NCI-H748 (cell line): ENCODE data around the gene ABCC8.
"Not testable (repeated sequence)": the region's sequence is repeated elsewhere in the genome, so short reads cannot be mapped to it uniquely, and the experiment has no call there.

Source experiments
- DNase-seq: peaks from one replicate; lab custom pipeline; 2025; ENCODE audit not compliant: unreplicated experiment; lab: John Stamatoyannopoulos, UW

ABCC8 gene

DNA sequence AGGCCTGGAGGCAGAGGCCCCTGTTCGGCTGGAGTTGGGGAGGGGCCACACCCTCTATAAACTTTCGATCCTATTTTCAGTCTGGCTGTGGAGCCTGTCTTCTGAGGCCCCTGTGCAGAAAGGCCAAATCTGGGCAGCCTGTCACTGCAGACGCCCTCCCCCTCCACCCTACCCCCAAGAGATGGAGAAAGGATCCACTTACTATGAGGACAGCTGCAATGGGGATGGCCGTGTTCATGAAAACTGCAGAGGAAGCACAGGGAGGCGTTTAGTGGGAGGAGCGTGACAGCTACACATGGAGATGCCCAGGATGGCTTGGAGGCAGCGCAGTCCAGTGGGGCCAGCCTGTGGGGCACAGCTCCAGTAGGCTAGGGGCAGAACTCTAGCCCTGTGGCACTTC, 44.6 kb downstream of the ABCC8 start:
- DNase-seq, result no peak

DNA sequence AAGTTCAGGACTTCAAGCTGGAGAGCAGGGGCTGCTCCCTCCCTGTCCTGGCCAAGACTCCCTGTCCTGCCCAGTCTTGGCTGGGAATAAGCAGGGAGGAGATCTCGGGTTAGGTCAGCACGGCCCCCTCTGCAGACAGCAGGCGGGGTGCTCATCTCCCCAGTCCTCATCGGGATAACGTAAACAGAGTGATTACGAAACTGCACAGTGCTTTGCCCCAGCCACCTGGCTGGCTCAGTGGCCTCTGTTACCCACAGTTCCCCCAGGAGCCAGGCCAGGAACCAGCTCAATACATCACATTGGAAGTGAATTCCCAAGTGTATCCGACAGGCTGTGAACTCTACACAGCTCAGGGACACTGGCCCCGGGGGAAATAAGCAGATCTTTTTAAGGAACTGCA, 45.5 kb downstream of the ABCC8 start:
- DNase-seq, result no peak

DNA sequence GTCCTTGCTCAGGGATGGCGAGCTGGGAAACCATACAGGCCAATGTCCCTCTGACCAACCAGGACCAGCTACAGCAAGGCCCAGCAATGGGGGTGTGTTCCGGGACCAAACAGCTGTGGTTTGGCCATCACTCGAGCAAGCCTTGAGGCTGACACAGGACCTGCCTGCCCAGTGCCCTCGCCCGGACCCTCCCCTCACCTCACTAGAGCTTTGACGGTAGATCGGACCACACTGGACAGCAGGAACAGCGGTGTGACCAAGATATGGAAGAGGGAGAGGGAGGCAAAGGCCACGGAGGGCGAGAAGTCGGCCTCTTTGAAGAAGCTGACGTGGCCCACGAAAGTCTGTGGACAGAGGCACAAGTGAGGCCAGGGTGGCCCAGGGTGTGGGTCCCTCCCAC, 46.0 kb downstream of the ABCC8 start:
- DNase-seq, result no peak

DNA sequence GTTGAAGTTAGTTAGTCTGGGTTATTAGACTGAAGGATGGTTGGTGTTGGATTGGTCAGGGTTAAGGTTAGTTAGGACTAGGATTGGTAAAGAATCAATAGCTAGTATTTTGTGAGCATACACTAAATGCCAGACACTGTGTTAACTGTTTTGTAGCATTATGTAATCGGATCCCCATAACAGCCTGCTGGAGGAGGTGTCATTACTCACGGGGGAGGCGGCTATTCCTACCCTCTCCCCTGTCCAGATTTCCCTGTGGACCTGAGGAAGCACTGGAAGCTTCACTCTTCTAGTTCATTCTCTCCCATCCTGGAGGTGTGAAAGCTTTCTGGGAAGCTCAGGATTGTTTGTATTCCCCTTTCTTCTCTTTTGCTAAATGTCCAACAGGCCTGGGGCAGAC, 47.7 kb downstream of the ABCC8 start:
- DNase-seq, result no peak

DNA sequence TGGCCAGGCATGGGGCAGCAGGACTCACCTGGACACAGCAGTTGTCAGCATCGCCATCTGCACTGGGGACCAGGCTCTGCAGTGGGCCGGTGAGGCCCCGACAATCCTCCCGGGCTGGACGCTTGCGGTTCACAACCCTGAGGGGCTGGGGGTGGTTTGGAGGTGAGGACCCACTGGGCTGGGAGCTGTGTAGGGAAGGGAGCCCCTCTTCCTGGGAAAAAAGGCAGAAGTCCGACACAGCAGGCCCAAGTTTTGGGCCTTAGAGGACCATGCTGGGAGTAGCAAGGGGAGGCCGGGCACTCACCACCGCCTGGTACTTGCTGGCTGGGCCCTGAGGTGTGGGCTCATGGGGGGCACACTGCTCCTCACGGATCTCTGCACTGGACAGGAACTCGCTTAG, 48.4 kb downstream of the ABCC8 start:
- DNase-seq, result no peak

DNA sequence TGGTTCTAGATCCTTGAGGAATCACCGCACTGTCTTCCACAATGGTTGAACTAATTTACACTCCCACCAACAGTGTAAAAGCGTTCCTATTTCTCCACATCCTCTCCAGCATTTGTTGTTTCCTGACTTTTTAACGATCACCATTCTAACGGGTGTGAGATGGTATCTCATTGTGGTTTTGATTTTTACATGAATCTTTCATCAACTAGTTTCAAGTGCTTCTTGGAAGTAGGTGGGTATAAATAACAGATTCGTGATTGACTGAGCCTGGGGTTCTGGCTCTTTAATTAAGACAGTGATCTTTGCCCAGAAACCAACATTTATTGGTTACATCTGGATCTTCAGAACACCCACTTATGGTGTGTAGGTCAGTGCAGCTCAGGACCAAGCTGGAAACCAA, 50.4 kb downstream of the ABCC8 start:
- DNase-seq, result not testable (repeated sequence)

DNA sequence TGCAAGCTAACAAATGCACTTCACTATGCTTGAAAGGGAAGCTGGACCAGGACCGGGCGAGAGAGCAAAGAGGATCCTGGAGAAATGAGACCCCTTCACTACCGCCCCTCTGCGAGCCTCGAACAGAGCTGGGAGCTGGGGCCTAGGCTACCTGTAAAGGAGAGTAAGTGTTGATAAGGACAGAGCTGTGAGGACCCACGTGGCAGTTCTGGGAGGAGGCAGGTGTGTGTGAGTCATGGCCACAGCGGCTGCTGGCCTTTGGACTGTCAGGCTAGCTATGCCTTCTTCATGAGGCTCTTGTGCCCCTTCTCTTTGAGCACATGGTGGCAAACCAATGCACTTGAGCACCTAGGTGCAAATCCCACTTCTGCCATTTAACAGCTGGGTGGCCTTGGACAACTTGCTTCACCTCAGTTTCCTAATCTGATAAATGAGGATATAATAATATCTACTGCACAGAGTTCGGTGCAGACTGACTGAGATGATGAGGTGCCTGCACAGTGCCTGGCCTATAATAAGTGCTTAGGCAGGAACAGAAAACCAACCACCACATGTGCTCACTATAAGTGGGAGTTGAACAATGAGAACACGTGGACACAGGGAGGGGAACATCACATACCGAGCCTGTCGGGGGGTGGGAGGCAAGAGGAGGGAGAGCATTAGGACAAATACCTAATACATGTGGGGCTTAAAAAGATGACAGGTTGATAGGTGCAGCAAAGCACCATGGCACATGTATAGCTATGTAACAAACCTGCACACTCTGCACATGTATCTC, 52.9 kb downstream of the ABCC8 start:
- DNase-seq, result no peak

DNA sequence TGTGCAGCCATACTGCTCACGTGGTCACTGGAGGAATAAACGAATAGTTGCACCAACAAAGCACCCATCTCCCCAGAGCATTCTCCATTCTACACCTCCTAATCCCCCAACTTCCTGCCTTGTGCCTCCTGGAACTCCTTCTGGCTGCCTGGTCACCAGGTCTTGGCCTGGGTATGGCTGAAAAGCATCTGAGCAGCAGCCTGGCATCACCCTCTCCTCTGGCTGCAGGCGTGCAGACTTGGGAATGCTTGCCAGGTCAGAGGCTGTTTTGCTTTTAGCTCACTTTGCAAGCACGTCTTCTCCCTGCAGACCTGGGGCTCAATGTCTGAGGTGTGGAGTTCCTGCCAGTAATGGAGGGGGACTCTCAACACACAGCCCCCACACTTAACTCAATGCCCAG, 54.9 kb downstream of the ABCC8 start:
- DNase-seq, result no peak

DNA sequence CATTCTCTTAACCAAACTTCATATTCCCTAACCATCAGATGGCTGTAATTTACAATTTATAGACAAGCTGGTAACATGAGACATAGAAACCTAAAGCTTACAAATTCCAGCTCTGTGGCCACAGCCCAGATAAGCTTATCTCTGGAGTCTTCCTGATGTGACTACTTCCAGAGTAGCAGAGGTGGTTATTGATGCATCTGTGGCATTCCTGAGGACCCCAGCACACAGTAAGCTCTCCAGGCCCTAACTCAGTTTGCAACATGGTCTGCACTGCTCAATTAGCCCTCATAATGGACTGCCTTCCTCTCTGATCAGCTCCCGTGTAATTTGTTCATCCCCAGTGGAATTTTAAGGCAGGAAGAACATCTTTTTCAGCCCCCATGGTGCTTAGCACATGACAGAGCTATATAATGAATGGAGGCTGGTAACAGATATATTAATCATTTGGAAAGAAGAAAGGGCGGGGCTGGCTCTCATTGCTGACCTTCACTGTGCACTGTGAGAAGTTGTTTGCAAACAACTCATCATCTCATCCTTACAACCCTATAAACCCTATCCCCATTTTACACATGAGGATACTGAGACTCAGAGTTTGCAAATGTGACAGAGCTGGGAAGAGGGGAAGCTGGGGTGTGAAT, 58.1 kb downstream of the ABCC8 start:
- no peak for DNase-seq

DNA sequence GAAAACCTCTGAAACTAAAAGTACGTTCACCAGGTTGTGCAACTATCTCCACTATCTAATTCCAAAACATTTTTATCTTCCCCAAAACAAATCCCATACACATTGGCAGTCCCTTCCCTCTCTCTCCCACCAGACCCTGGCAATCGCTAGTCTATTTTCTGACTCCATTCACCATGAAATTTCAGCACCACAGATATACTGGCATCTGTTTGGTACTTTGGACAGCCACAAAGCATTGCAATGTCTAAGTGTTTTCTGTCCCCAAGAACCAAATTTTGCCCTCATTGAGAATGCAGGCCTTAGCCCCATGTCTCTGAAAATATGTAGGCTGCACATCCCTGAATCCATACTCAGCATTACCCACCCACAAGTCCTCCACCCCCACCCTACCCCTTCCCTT, 60.2 kb downstream of the ABCC8 start:
- DNase-seq, result no peak

DNA sequence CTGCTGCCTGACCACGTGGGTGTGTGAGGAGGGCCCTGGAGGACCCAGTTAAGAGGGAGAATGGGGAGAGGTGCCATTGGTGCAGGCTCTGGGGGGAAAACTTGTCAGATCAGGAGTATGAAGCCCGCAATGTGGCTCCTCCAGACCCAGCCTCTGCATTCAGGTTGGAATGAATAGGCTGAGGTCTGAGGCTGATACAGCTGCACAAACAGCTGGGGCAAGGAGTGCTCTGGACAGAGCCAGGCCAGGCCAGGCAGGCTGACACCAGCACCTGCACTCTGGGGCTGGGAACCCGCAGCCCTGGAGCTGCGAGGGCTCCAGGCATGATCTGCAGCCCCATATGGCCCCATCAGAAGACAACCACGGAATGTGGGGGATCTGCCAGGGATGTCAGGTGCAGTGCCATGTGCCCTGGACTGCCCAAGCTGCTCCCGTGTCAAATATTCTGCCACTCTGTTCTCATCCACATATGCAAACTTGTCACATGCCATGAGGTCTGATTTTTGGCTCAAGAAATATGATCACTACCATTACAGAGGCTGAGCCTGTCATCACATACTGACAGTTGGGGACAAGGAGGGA, 61.0 kb downstream of the ABCC8 start:
- DNase-seq, result no peak

DNA sequence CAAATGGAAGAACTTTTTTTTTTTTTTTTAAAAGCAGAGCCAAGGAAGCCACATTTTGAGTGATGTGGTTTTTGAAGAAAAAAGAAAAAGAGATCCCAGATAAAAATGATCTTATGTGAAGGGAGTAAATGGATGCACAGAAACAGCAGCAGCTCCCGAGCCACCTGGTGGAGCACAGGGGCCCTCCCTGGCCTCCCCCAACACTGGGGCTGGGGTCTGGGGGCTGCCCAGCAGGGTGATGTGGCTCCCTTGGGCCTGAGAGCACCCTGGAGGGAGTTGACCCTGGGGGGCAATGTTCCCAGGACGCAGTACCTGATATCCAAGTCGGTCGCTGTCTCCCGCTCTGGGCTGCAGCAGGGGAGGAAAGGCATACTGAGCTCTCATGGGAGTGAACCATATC, 61.7 kb downstream of the ABCC8 start:
- DNase-seq, result no peak

DNA sequence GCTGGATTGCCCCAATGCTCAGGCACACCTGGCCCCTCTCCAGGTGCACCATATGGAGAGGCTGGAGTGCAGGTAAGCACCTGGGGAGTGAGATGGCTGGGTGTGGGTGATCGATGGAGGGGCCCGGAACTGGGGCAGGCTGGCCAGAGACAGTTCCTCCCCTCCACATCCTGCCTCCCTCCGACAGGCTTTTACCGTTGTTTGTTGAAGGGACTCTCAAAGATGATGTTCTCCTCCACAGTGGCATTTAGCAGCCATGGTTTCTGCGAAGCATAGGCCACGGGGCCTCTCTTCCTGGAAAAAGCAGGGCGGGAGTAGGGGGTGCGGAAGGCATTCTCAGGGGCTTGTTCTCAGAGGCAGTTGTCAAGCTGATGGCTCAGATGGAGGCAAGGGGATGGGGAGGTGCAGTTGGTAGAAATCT, 62.3 kb downstream of the ABCC8 start:
- peak; percentile 67 for DNase-seq

DNA sequence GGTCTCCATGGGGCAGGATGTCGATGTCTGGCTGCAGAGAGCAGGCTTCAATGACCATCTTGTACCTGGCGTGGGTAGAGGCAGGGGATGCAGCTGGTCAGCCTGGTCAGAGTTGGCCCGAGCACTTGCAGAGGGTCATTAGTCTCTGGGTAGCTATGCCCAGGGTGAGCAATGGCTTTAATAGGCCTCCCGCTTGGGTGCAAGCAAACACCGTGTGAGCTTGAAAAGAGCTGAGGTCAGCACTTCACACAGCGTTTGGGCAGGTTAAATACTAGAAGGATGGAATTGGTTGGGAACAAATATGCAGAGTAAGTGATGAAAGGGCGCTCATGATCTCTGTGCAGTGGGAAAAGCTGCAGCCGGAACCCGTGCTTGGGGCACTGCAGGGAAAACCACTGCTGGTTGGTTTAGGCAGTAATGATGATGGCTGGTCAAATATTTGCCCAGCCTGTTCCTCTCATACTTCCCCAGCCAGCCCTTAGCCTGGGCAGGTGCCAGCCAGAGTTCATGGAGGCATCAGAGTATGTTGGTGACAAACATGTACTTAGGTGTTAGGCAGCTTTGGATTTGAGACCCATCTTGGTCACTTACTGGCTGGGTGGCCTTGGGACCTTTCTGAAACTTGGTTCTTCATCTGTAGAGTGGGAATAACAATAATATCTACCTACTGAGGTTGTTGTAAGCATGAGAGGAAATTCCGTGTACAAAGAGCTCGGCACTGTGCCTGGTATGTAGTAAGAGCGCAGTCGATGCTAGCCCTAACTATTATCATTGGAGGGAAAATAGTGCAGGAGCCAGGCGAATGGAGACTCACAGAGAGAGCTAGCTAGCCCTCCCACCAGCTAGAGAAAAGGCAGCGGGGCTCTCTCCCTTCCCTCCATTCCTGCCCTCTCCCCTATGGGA, 63.0 kb downstream of the ABCC8 start:
- peak; percentile 95 for DNase-seq

DNA sequence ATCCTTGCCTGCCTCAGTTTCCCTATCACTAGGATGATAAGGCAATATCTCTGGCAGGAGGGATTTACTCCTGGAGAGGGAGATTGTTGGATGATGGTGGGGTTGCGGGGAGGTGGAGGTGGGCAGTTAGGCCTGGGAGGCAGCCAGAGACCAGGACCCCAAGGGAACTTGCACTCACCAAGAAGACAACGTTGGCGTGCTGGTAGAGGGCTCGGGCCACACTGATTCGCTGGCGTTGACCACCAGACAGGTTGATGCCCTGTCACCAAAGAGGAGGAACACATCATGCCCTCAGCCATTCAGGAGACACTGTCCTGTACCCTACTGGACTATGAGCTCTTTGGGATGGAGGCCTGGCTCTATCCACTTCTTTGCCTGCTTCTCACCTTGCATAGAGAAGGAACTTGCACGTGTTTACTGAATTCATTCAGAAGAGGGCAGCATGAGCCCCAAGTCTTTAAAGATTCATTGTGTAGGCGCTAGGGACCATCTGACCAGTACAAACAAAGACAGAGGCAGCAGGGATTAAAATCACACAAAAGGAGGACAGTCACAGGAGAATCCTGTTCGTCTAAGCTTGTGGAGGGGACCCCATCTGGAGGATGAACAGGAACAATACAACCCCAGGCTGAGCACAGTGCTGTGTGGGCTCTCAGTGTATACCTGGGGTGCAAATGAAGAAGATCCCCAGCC, 64.0 kb downstream of the ABCC8 start:
- peak; percentile 74 for DNase-seq

DNA sequence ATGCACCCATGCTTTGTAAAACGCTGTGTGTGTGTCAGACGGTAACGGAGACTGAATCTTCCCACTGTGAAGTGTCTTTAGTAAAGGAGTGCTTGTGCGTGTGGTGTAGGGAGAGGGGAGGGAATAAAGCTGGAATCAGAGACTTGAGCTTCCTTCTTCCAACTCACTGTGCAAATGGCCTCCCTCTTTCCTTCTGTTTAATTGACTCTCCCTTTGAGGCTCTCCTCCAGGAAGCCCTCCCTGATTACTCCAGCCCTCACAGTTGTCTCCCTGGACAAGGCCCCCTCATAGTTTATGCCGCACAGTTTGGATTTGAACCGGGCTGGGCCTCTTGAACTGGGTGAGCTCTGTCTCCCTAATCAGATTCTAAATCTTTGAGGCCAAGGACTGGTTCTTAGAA, 65.2 kb downstream of the ABCC8 start:
- no peak for DNase-seq

DNA sequence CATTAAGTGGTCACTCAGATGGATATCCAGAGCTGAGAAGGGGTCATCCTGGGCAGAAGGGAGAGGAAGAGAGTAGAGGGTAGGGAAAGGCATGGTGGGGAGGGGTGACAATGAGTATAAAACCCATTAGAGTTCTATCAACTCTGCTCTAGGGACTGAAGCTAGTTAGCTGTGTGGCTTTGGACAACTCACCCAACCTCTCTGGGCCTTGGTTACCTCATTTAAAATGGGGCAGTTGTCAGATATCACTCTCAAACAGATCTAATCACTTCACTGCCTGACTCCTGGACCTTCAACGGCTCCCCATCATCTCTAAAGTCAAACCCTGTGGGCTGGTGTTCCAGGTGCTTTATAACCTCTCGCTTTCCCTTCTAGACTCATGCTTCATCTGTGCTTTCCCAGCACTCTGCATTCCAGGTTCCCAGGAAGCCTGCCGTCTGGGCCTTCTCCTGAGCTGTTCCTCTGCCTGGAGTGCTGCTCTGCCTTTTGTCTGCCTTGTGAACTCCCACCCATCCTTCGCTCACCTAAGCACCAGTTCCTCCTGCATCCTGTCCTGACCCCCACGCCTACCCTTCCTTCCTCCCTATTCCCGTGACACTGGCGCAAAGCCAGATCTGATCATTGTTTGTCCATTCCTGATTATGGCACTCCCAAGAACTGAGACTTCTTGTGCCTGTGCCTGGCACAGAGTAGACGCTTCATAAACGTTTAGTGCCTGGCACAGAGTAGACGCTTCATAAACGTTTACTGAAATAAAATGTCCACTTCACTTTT, 65.9 kb downstream of the ABCC8 start:
- peak; percentile 49 for DNase-seq

DNA sequence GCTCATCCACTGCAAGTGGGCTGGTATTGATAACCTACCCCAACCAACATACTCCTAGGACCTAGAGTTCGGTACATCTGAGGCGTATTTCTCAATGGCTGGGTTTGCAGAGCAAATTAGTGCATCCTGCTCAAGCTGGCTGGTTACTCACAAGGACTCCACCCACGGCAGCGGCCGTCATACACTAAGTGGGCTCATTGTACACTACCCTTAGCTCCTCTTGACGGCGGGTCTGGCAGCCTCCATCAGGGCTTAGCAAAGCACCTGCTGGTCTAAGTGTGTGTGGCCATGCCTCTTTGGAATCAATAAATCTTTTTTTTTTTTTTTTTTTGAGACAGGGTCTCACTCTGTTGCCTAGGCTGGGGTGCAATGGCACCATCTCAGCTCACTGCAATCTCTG, 68.0 kb downstream of the ABCC8 start:
- peak; percentile 55 for DNase-seq

DNA sequence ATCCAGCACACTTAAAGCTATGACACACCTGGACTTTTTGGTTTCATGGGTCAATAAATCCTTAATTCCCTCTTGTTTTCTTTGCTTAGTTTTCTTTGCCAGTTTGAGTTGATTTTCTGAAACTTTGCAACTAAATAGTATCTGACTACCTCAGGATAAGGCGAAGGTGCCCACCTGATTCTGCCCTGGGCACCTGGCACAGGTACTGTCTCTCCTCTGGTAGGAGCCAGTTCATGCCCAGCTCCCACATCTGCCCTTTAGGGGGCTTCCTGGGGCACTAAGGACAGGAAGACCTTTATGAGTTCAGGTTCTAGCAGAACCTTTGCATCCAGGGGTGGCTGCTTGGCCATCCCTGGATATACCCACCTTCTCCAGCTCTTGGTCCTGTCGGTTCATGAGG, 68.6 kb downstream of the ABCC8 start:
- DNase-seq, result no peak

DNA sequence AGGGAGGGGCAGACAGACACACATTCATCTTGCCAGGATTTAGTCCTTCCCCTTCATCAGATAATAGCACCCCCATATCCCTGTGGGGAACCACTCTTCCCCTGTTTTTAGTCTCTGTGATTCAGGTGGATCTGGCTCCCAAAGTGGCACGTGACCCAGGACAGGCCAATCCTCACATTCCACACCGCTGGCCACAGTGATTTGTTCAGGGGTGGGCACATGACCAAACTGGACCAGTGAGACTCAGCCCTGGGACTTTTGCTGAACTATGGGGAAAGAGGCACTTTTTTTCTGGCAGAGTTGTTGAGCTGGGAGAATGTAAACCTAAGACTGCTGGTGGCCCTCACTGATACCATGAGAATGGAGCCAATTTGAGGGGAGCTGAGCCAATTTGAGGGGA, 69.1 kb downstream of the ABCC8 start:
- no peak for DNase-seq
